OCI-LY7 (cell line): ENCODE results near the gene CDC37L1.

Experiments used
- CTCF ChIP-seq: fragments of 200-600 bp; sonication (generic); conservative IDR thresholded peaks from 2 replicates; pipeline ENCODE4 v1.5.1; 2014; ENCODE audit warnings: mild to moderate bottlenecking, antibody characterized with exemption, low read length, moderate library complexity, mixed read lengths
- EZH2phosphoT487 ChIP-seq: fragments of 200-600 bp; sonication (generic); IDR thresholded peaks from 2 replicates; pipeline ENCODE4 v1.6.1; 2018; ENCODE audit warnings: low read depth, borderline replicate concordance, mild to moderate bottlenecking, mixed run types, antibody characterized with exemption, low read length, moderate library complexity, mixed read lengths

GRCh38 chr9:4668604-4669003 is 10.8 kb upstream of the CDC37L1 start:
- no peak for TF ChIP-seq CTCF
- no peak for TF ChIP-seq EZH2phosphoT487
